GM12878 (cell line): ENCODE data around the gene ICA1L. TPM values are rescaled to one million over a fixed set of nuclear protein-coding genes. Genes with fewer than 3 reads are reported as not detected.
A peak's percentile ranks its signal among the peaks of the same experiment; 100 is the strongest.

Experiments
- ASH2L ChIP-seq: fragments of 300-600, 200-600 bp; sonication (generic); IDR thresholded peaks from 2 replicates; pipeline ENCODE4 v1.6.1; 2017; ENCODE audit warnings: low read depth, mild to moderate bottlenecking, borderline replicate concordance
- CHD2 ChIP-seq: IDR thresholded peaks from 2 replicates; pipeline ENCODE4 v1.6.1; 2011; ENCODE audit warnings: low read depth, low read length, improper control_type of control experiment, borderline replicate concordance
- CTCF ChIP-seq, 3 experiments: IDR thresholded peaks in 2 of 3; conservative IDR thresholded peaks in 1 of 3; 2 replicates each; pipeline ENCODE4 v1.5.1; 2011; ENCODE audit warnings: low read depth in 3 of 3, low read length in 3 of 3, mild to moderate bottlenecking in 3 of 3, control low read depth in 2 of 3, moderate library complexity in 2 of 3, inconsistent platforms in 1 of 3, mixed read lengths in 1 of 3; ENCODE audit not compliant: control insufficient read depth in 2 of 3, insufficient read depth in 1 of 3; ENCODE audit errors: extremely low read depth in 1 of 3
- HDAC2 ChIP-seq: fragments of 200-600 bp; sonication (generic); IDR thresholded peaks from 2 replicates; pipeline ENCODE4 v1.6.1; 2017
- IRF4 ChIP-seq: IDR thresholded peaks from 2 replicates; pipeline ENCODE4 v1.6.1; 2011; ENCODE audit warnings: low read depth, low read length
- MEF2B ChIP-seq: fragments of 450-650 bp; IDR thresholded peaks from 2 replicates; pipeline ENCODE4 v1.6.1; 2018; ENCODE audit warnings: mild to moderate bottlenecking, moderate library complexity; ENCODE audit not compliant: partially characterized antibody, poor library complexity, severe bottlenecking
- NFXL1 ChIP-seq: fragments of 450-650 bp; IDR thresholded peaks from 2 replicates; pipeline ENCODE4 v1.6.1; 2017; ENCODE audit warnings: antibody characterized with exemption, mild to moderate bottlenecking, borderline replicate concordance
- NRF1 ChIP-seq: conservative IDR thresholded peaks from 2 replicates; pipeline ENCODE4 v1.6.1; 2011; ENCODE audit warnings: mild to moderate bottlenecking, low read depth, low read length, improper control_type of control experiment
- PBX3 ChIP-seq: IDR thresholded peaks from 2 replicates; pipeline ENCODE4 v1.6.1; 2011; ENCODE audit warnings: mild to moderate bottlenecking, low read depth, low read length, moderate library complexity; ENCODE audit not compliant: insufficient replicate concordance
- PML ChIP-seq: IDR thresholded peaks from 2 replicates; pipeline ENCODE4 v1.6.1; 2012; ENCODE audit warnings: low read length, inconsistent platforms
- RB1 ChIP-seq: fragments of 450-650 bp; formaldehyde crosslinking; IDR thresholded peaks from 2 replicates; pipeline ENCODE4 v1.6.1; 2017; ENCODE audit warnings: mild to moderate bottlenecking, borderline replicate concordance
- SKIL ChIP-seq: fragments of 450-650 bp; IDR thresholded peaks from 2 replicates; pipeline ENCODE4 v1.6.1; 2017; ENCODE audit warnings: mild to moderate bottlenecking, low read depth, inconsistent platforms; ENCODE audit not compliant: poor library complexity, severe bottlenecking
- SMAD1 ChIP-seq: fragments of 450-650 bp; IDR thresholded peaks from 2 replicates; pipeline ENCODE4 v1.6.1; 2018; ENCODE audit warnings: mild to moderate bottlenecking, low read depth; ENCODE audit not compliant: partially characterized antibody
- SRF ChIP-seq, 2 experiments: IDR thresholded peaks; 2 replicates each; pipeline ENCODE4 v1.6.1; 2011; ENCODE audit warnings: low read depth in 2 of 2, low read length in 2 of 2, mild to moderate bottlenecking in 1 of 2, moderate library complexity in 1 of 2
- SUZ12 ChIP-seq: fragments of 200-600 bp; sonication (generic); IDR thresholded peaks from one replicate; pipeline ENCODE4 v1.6.1; 2018; ENCODE audit warnings: antibody characterized with exemption, mild to moderate bottlenecking; ENCODE audit not compliant: unreplicated experiment
- TAF1 ChIP-seq: IDR thresholded peaks from 2 replicates; pipeline ENCODE4 v1.6.1; 2011; ENCODE audit warnings: mild to moderate bottlenecking, low read depth, low read length, borderline replicate concordance
- TCF3 ChIP-seq: IDR thresholded peaks from 2 replicates; pipeline ENCODE4 v1.6.1; 2012; ENCODE audit warnings: low read depth, mild to moderate bottlenecking, low read length, borderline replicate concordance; ENCODE audit not compliant: insufficient read depth
- USF2 ChIP-seq: IDR thresholded peaks from 2 replicates; pipeline ENCODE4 v1.6.1; 2011; ENCODE audit warnings: low read depth, low read length, improper control_type of control experiment, borderline replicate concordance
- ZBTB4 ChIP-seq: fragments of 450-650 bp; formaldehyde crosslinking; IDR thresholded peaks from 2 replicates; pipeline ENCODE4 v1.4.0; 2022; ENCODE audit warnings: mild to moderate bottlenecking, moderate library complexity
- polyA plus RNA-seq, 11 experiments: library from polyadenylated mRNA; depleted of rRNA in 4 of 11; unstranded in 6 of 11; stranded (reverse) in 5 of 11; fragments of >200 nt; fragmentation: Nextera tagmentation in 4 of 11; fragmentation: Illumina TruSeq in 1 of 11; extraction: Ambion mirVana in 4 of 11; extraction: Trizol in 1 of 11; gene quantifications; 1 replicate in 1 of 11; 2 replicates in 10 of 11; pipeline versions ENCODE4 v1.2.1 to v1.2.3, GENCODE V29; 2011 to 2016; ENCODE audit warnings: inconsistent platforms in 2 of 11, missing spikeins in 2 of 11, low read depth in 1 of 11
- total RNA-seq, 4 experiments: library from RNA; depleted of rRNA in 3 of 4; stranded (reverse); fragments of >200 nt in 3 of 4; fragmentation: Illumina TruSeq in 1 of 4; extraction: Trizol in 1 of 4; gene quantifications; 2 replicates each; pipeline versions ENCODE4 v1.2.1 to v1.2.3, GENCODE V29; 2013 to 2021

Gene ICA1L
- total and polyA plus RNA-seq, 10 of the 15 experiments (the other 5 are each of a cell fraction or from before 2014, with no cell fraction given) = 0.85 to 7.4 (median 3.6) TPM

GRCh38 chr2:202911512-202912341 lies 40.2 kb upstream of the ICA1L start, which contains the start of the genes CARF and WDR12 (continued):
- TF ChIP-seq ZBTB4 (CRISPR knock-in tag) (no peak), MEF2B (no peak), RB1 (peak; percentile 49; the same call in 1 of the 2 replicates), NRF1 (peak; percentile 46), TAF1 (peak; percentile 75), CTCF (IDR thresholded peaks at IDR 0.05 in 2 of 3, conservative IDR thresholded peaks at IDR 0.05 in 1 of 3; ENCODE audit: control insufficient read depth in 2 of 3, extremely low read depth in 1 of 3, insufficient read depth in 1 of 3, low read depth in 3 of 3, low read length in 3 of 3) (no peak), CHD2 (peak; percentile 81), SRF (IDR thresholded peaks at IDR 0.05; ENCODE audit: low read depth in 2 of 2, low read length in 2 of 2) (peak; percentile 67 to 98), PBX3 (no peak), NFXL1 (no peak), SKIL (peak; percentile 71), TCF3 (no peak), SMAD1 (no peak), SUZ12 (no peak), IRF4 (peak; percentile 52; the same call in 1 of the 2 replicates), HDAC2 (no peak), PML (peak; percentile 63; the same call in 1 of the 2 replicates), USF2 (no peak), ASH2L (no peak)
